HEK293T (cell line): ENCODE results near the gene SLC35G6.

Experiments used
- L3MBTL2 ChIP-seq: fragments of 450-650 bp; conservative IDR thresholded peaks from 2 replicates; pipeline ENCODE4 v1.6.1; 2016; ENCODE audit warnings: mild to moderate bottlenecking
- SP1 ChIP-seq: fragments of 450-650 bp; IDR thresholded peaks from 2 replicates; pipeline ENCODE4 v1.6.1; 2017
- ZNF384 ChIP-seq: fragments of 450-650 bp; IDR thresholded peaks from 2 replicates; pipeline ENCODE4 v1.6.1; 2016

- TF ChIP-seq ZNF384 (no peak), L3MBTL2 (no peak), SP1 (no peak)
Observed at GRCh38 chr17:7475764-7476422, 5.4 kb upstream of the SLC35G6 start.
